DOHH2 (cell line): ENCODE data around the gene STXBP4.

Source experiments
- CTCF ChIP-seq: fragments of 200-600 bp; sonication (generic); IDR thresholded peaks from one replicate; pipeline ENCODE4 v1.5.1; 2014; ENCODE audit warnings: antibody characterized with exemption, mild to moderate bottlenecking, low read depth, low read length; ENCODE audit not compliant: poor library complexity, severe bottlenecking
- EZH2phosphoT487 ChIP-seq: fragments of 200-600 bp; sonication (generic); IDR thresholded peaks from 2 replicates; pipeline ENCODE4 v1.6.1; 2017; ENCODE audit warnings: borderline replicate concordance, mild to moderate bottlenecking, antibody characterized with exemption, low read length, moderate library complexity, mixed read lengths

DNA sequence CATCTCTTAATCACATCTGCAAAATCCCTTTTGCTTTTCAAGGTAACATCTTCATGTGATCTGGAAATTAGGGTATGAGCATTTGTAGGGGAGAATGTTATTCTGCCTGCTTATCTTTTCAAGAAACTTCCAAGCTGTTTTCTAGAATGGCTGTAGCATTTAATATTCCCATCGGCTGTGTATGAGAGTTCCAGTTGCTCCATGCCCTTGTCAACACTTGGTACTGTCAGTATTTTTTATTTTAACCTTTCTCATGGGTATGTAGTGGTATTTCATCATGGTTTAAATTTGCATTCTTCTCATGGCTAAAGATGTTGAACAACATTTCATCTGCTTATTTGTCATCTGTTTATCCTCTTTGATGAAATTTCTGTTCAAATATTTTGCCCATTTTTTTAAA is 205.6 kb downstream of the STXBP4 start:
- TF ChIP-seq CTCF (no peak), EZH2phosphoT487 (no peak)
